Liver (tissue), 9 donors: ENCODE results near the gene TMEM50A. TPM values are rescaled to one million over a fixed set of nuclear protein-coding genes. Genes with fewer than 3 reads are reported as not detected.

Experiments used
- DNase-seq: peaks from one replicate; pipeline ENCODE4 v3.0.0-alpha.2; 2017; ENCODE audit warnings: low spot score
- H3K27ac ChIP-seq, 2 donors: one replicate each; pipeline ENCODE4 v1.7.0; 2013; ENCODE audit warnings: inconsistent platforms in 2 of 2, low read length in 2 of 2, control low read depth in 1 of 2, low read depth in 1 of 2, mild to moderate bottlenecking in 1 of 2
- H3K27me3 ChIP-seq, 4 donors: one replicate each; pipeline versions ENCODE4 v1.6.1 to v1.7.0; 2013; ENCODE audit warnings: low read length in 3 of 4, inconsistent platforms in 1 of 4, mild to moderate bottlenecking in 1 of 4, moderate library complexity in 1 of 4; ENCODE audit not compliant: control insufficient read depth in 4 of 4, insufficient read depth in 4 of 4
- H3K36me3 ChIP-seq, 4 donors: one replicate each; pipeline versions ENCODE4 v1.6.1 to v1.7.0; 2013; ENCODE audit warnings: low read length in 3 of 4, mild to moderate bottlenecking in 3 of 4, low read depth in 1 of 4, moderate library complexity in 1 of 4; ENCODE audit not compliant: control insufficient read depth in 4 of 4, insufficient read depth in 3 of 4
- H3K4me1 ChIP-seq, 4 donors: one replicate each; pipeline versions ENCODE4 v1.6.1 to v1.7.0; 2013; ENCODE audit warnings: low read length in 3 of 4, mild to moderate bottlenecking in 3 of 4, moderate library complexity in 1 of 4; ENCODE audit not compliant: control insufficient read depth in 4 of 4, insufficient read depth in 4 of 4
- H3K4me3 ChIP-seq, 3 donors: one replicate each; pipeline versions ENCODE4 v1.6.1 to v1.7.0; 2013; ENCODE audit warnings: low read length in 3 of 3, control low read depth in 1 of 3, low read depth in 1 of 3, mild to moderate bottlenecking in 1 of 3
- H3K9ac ChIP-seq, 2 donors: one replicate each; pipeline ENCODE4 v1.7.0; 2013; ENCODE audit warnings: low read length in 2 of 2, mild to moderate bottlenecking in 2 of 2, moderate library complexity in 2 of 2, control low read depth in 1 of 2, low read depth in 1 of 2
- H3K9me3 ChIP-seq, 4 donors: one replicate each; pipeline versions ENCODE4 v1.6.1 to v1.7.0; 2013; ENCODE audit warnings: low read length in 3 of 4; ENCODE audit not compliant: control insufficient read depth in 4 of 4
- ATF3 ChIP-seq: IDR thresholded peaks from 2 replicates; pipeline ENCODE4 v1.6.1; 2016; ENCODE audit warnings: antibody characterized with exemption
- CTCF ChIP-seq: fragments of 150-350 bp; IDR thresholded peaks from 2 replicates; pipeline ENCODE4 v1.5.1; 2017; ENCODE audit warnings: improper control_type of control experiment, low read depth, low read length; ENCODE audit not compliant: missing input control
- EGR1 ChIP-seq, 2 donors: IDR thresholded peaks; 2 replicates each; pipeline ENCODE4 v1.6.1; 2016 to 2018; ENCODE audit warnings: antibody characterized with exemption in 2 of 2, low read depth in 2 of 2
- FOXA1 ChIP-seq: IDR thresholded peaks from 2 replicates; pipeline ENCODE4 v1.6.1; 2016; ENCODE audit warnings: antibody characterized with exemption
- FOXA2 ChIP-seq: IDR thresholded peaks from 2 replicates; pipeline ENCODE4 v1.6.1; 2016; ENCODE audit warnings: antibody characterized with exemption
- GABPA ChIP-seq, 2 donors: IDR thresholded peaks in 1 of 2; conservative IDR thresholded peaks in 1 of 2; 2 replicates each; pipeline ENCODE4 v1.6.1; 2016; ENCODE audit warnings: antibody characterized with exemption in 2 of 2, mild to moderate bottlenecking in 1 of 2, moderate library complexity in 1 of 2
- HNF4A ChIP-seq, 2 donors: conservative IDR thresholded peaks; 2 replicates each; pipeline ENCODE4 v1.6.1; 2016; ENCODE audit warnings: antibody characterized with exemption in 2 of 2, mild to moderate bottlenecking in 2 of 2
- HNF4G ChIP-seq: IDR thresholded peaks from 2 replicates; pipeline ENCODE4 v1.6.1; 2016; ENCODE audit warnings: antibody characterized with exemption
- JUND ChIP-seq, 2 donors: IDR thresholded peaks; 2 replicates each; pipeline ENCODE4 v1.6.1; 2016; ENCODE audit warnings: antibody characterized with exemption in 2 of 2
- MAX ChIP-seq: IDR thresholded peaks from 2 replicates; pipeline ENCODE4 v1.6.1; 2016; ENCODE audit warnings: antibody characterized with exemption
- RAD21 ChIP-seq, 2 donors: IDR thresholded peaks; 2 replicates each; pipeline ENCODE4 v1.6.1; 2016; ENCODE audit warnings: antibody characterized with exemption in 2 of 2, mild to moderate bottlenecking in 2 of 2
- REST ChIP-seq: IDR thresholded peaks from 2 replicates; pipeline ENCODE4 v1.6.1; 2016; ENCODE audit warnings: antibody characterized with exemption, mild to moderate bottlenecking
- RXRA ChIP-seq, 2 donors: IDR thresholded peaks; 2 replicates each; pipeline ENCODE4 v1.6.1; 2017 to 2018; ENCODE audit warnings: antibody characterized with exemption in 2 of 2, mild to moderate bottlenecking in 1 of 2
- SP1 ChIP-seq: IDR thresholded peaks from 2 replicates; pipeline ENCODE4 v1.6.1; 2018; ENCODE audit warnings: antibody characterized with exemption, mild to moderate bottlenecking
- TAF1 ChIP-seq: conservative IDR thresholded peaks from 2 replicates; pipeline ENCODE4 v1.6.1; 2016; ENCODE audit warnings: antibody characterized with exemption, mild to moderate bottlenecking
- ZBTB33 ChIP-seq: IDR thresholded peaks from 2 replicates; pipeline ENCODE4 v1.6.1; 2016; ENCODE audit warnings: antibody characterized with exemption
- WGBS: extraction: QIAGEN DNeasy Blood & Tissue Kit; methylation state at CpG from one replicate; pipeline ENCODE4 v1.1.7; 2013; 5-methylcytosine and 5-hydroxymethylcytosine counted together
- polyA plus RNA-seq, 2 donors: library from polyadenylated mRNA; stranded (reverse) in 1 of 2; unstranded in 1 of 2; fragments of 200-250 nt in 1 of 2; fragments of >200 nt in 1 of 2; fragmentation: Nextera tagmentation in 1 of 2; extraction: Ambion mirVana in 1 of 2; gene quantifications; one replicate each; pipeline versions ENCODE4 v1.2.1 to v1.2.3, GENCODE V29; 2013 to 2015
- total RNA-seq, 2 donors: library from RNA; depleted of rRNA; stranded (reverse); fragments of >200 nt; gene quantifications; one replicate each; pipeline ENCODE4 v1.2.3, GENCODE V29; 2014
- donor health status: healthy.
- donor health status: healthy.
- donor health status: healthy.
- donor health status: healthy.
- donor health status: healthy.

The TMEM50A gene
- total and polyA plus RNA-seq, 4 donors = 22.4 to 64.2 (median 38.1) TPM

- no peaks in the 10 kb centered on the region for H3K27me3 ChIP-seq
- peaks cover 3 to 12% (median 8%) of the 10 kb centered on the region in 4 donors for H3K4me1 ChIP-seq
- no peak for DNase-seq
- 88% methylated on average over 6 of the region's 6 CpGs for WGBS
- no peak for TF ChIP-seq RAD21 (IDR thresholded peaks at IDR 0.05)
- no peak for TF ChIP-seq FOXA2
- no peak for TF ChIP-seq HNF4A (conservative IDR thresholded peaks at IDR 0.05)
- no peak for TF ChIP-seq EGR1 (IDR thresholded peaks at IDR 0.05; ENCODE audit: low read depth in 2 of 2)
- TF ChIP-seq CTCF = no peak
- TF ChIP-seq HNF4G = no peak
- no peak for TF ChIP-seq RXRA (IDR thresholded peaks at IDR 0.05)
- TF ChIP-seq MAX = no peak
- no peak for TF ChIP-seq REST
- no peak for TF ChIP-seq ZBTB33
- no peak for TF ChIP-seq GABPA (IDR thresholded peaks at IDR 0.05 in 1 of 2, conservative IDR thresholded peaks at IDR 0.05 in 1 of 2)
- TF ChIP-seq JUND (IDR thresholded peaks at IDR 0.05) = no peak
- no peak for TF ChIP-seq TAF1
- TF ChIP-seq FOXA1 = no peak
- TF ChIP-seq SP1 = no peak
- TF ChIP-seq ATF3 = no peak
- no peak overlapping the region for H3K9ac ChIP-seq
- H3K36me3 ChIP-seq = peaks cover 0 to 13% (median 4%) of the 10 kb centered on the region in 4 donors
- H3K4me3 ChIP-seq = no peak overlapping the region
- no peak overlapping the region for H3K27ac ChIP-seq
- no peaks in the 10 kb centered on the region for H3K9me3 ChIP-seq
Observed at GRCh38 chr1:25341746-25342145, 3.6 kb downstream of the TMEM50A start.

- no peaks in the 10 kb centered on the region for H3K27me3 ChIP-seq
- H3K9me3 ChIP-seq = no peaks in the 10 kb centered on the region
- TF ChIP-seq HNF4G (no peak), FOXA1 (no peak), ATF3 (no peak), MAX (no peak), RAD21 (IDR thresholded peaks at IDR 0.05) (no peak), CTCF (no peak), FOXA2 (no peak), REST (no peak), EGR1 (IDR thresholded peaks at IDR 0.05; ENCODE audit: low read depth in 2 of 2) (no peak)
- H3K27ac ChIP-seq = no peak overlapping the region
- H3K4me1 ChIP-seq = peaks cover 3 to 12% (median 10%) of the 10 kb centered on the region in 4 donors
- WGBS = 98% methylated on average over 1 of the region's 1 CpG
- no peak overlapping the region for H3K9ac ChIP-seq
- H3K4me3 ChIP-seq = no peak overlapping the region
- H3K36me3 ChIP-seq = peaks cover 0 to 13% (median 5%) of the 10 kb centered on the region in 4 donors
- DNase-seq = no peak
Observed at GRCh38 chr1:25342846-25343245, 4.7 kb downstream of the TMEM50A start.
